Stimulated activated CD8-positive, alpha-beta memory T cell treated with anti-CD3 and anti-CD28 coated beads, Interleukin-12 subunit alpha, Interleukin-12 subunit beta, amount 100 ng/mL, for 24 hours (primary cell): ENCODE measurements around the gene ZBTB20.

Experiments
- DNase-seq: peaks from one replicate; pipeline ENCODE4 v3.0.0-alpha.2; 2020; ENCODE audit errors: extremely low read depth

Gene ZBTB20

GRCh38 chr3:114411190-114411668, 735.9 kb downstream of the ZBTB20 start:
- no peak for DNase-seq

DNA sequence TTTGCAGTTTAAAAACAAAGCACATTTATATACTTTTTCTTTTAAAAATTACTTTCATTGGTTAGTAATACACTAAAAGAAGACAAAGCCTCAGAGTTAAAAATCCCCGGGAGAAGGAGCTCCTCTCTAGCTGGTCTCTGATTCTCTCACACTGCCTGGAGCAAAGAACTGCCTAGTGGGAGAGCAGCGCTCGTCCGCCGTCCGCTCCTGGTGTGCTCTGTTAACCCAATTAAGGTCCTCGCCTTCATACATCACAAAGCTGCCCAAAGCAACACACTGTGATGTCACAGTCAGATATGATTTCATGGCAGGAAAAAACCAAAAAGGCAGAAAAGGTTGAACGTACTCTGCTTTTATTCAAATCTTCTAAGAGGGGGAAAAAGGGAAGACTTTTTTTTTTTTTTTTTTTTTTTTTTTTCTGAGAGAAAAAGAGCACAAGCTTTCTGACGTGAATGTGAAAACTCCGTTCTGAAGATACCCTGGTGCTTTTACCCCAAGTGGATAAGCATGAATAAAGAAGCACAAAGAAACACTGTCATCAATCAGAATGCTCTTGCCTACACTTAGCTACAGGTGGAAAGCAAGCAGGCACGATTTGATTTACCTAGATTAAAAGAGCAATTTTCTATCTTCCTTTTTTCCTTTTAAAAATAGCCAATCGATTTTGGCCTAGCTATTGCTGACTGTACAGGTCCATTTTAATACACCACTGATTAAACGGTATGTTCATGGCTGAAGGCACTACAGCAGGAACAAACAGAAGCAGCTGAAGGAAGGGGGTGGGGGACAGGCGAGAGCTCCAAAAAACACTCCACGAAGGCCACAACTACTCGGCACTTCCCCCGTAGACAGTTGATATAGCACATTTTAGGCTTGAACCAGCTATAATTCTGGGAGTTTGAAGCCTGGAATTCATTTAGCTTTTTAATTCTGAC, 738.1 kb downstream of the ZBTB20 start:
- DNase-seq, result no peak

GRCh38 chr3:114406922-114407321, 740.2 kb downstream of the ZBTB20 start:
- DNase-seq, result no peak

GRCh38 chr3:114406286-114406685, 740.8 kb downstream of the ZBTB20 start:
- no peak for DNase-seq

DNA sequence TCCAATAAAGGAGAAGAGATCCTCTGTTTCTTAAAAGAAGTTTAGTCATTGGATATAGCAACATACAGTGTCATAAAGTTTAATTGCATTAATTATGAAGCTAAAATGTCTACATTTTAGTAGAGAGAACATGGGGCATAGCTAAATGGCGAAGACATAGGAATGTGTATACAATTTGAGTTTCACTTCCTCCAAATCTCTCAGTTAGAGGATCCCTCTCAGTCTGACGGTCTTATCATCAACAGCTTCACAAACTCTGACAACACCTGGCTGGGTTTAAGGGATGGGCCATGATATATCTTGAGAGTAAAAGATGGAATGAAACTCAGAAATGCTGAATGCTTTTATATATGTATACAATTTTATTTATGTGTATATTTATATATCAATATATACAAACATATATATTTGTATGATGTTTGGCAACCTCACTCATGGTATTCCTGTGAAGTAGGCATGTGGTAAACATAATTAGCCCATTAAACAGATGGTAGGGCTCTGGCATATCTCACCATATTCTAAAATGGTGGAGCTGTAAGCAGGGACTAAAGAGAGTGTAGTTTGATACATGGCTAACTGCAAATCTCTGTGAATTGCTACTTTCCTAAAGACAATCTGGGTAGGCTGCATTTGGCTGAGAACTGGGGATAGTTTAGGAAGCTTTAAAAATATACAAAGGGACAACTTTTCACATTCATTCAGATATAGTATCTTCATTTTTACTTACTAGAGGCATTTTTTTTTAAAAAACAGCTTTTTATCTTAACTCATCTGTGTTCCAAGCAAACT, 741.7 kb downstream of the ZBTB20 start:
- DNase-seq, result no peak

GRCh38 chr3:114404590-114404989, 742.5 kb downstream of the ZBTB20 start:
- no peak for DNase-seq

DNA sequence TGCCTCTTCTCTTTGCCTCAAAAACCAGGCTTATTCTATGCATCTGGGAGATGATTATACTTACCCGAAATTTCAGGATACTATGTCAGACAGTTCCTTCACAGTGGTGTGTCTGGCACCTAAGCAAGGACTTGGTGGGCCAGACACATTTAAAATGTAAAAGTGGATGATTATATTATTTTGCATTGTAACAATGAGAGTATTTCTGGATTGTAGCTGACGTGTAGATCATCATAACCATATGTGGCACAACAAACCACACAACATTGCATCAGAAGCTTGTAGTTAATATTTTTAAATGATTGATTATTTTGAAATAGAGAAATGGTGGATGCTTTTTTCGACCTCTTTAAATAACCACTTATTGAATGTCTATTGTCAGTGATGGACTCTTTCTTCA, 744.2 kb downstream of the ZBTB20 start:
- DNase-seq, result no peak

GRCh38 chr3:114401346-114401745, 745.7 kb downstream of the ZBTB20 start:
- no peak for DNase-seq

GRCh38 chr3:114400371-114400770, 746.7 kb downstream of the ZBTB20 start:
- DNase-seq, result no peak

DNA sequence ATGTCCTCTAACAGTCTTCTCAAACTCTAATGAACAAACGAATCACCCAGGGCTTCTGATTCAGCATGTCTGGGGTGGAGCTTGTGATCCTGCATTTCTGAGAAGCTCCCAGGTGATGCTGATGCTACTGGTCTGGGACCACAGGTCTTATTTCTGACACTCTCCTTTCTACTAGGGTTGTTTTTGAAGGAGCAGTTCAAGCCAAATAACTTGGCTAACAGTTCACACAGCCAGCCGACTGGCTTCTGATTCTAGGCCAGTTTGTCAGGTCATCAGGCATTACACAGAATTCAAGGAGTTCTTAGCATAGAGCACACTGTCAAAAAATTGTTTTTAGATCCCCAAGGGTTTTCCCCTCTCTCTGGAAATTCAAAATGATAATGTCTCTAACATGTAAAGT, 752.5 kb downstream of the ZBTB20 start:
- DNase-seq, result no peak

GRCh38 chr3:114393367-114394072, 753.6 kb downstream of the ZBTB20 start:
- DNase-seq, result no peak

DNA sequence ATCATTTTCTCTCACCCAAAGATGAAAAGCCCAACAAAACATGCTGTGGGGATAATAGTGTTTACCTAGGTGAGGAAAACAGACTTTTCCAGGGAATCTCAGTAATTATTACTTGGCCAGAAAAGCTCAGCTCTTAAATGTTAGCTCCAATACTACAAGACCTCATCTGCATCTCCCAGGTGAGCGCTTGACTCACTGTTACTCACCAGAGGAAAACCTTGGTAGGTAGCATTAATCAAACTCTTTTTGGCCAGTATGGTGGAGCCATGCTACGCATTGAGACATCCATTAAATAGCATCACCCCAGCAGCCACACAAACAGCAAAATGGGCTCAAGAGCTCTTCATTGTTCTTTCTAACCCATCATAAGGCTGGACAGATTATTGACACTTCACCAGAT, 754.3 kb downstream of the ZBTB20 start:
- no peak for DNase-seq

DNA sequence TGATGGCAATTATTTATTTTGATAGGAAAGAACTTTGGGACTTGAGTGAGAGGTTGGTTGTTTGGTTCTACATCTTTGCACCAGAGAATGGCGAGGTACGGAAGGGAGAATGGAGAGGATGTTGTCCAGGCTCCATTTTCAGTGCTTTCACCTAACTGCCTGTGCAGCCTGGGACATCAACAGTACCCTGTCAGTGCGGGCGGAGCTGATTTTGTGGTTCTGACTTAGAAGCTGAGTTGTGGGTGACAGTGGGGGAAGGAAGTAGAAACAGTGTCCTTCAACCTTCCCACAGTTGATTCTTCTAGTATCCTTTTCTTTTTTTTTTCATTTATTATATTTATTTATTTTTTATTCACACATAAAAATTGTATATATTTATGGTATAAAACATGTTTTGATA, 757.9 kb downstream of the ZBTB20 start:
- no peak for DNase-seq

- DNase-seq, result no peak
These were observed 762.6 kb downstream of the ZBTB20 start for GRCh38 chr3:114384558-114384903.

DNA sequence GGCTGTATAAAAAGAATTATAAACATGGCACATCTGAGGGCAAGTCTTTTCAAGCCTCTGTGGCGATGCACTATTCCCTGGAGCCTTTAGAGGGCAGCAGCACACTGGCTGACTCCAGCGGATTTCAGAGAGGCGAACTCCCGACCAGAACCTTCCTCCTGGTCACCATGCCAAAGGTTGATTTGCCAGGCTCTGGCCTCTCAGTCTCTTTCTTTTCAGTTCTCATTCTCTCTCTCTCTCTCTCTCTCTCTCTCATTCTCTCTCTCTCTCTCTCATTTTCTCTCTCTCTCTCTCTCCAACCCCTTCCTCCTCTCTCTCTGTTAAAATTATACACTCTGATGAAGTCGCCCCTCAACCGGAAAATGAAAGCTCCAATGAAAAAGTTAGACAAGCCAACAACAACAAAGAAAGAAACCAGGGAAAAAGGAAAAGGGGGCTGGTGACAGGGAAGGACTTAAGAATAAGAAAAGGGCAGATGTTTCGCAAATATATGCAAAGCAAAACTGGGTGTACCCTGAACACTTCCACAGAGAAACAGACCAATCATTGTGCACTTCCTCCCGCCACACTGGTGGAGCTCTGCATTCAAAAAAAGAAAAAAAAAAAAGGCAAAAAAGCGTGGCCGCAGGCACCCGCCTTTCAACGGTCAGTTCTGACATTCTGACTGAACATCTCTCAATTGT, 763.1 kb downstream of the ZBTB20 start:
- peak; percentile 51 for DNase-seq

- no peak for DNase-seq
These were observed 766.8 kb downstream of the ZBTB20 start for GRCh38 chr3:114380233-114380651.

DNA sequence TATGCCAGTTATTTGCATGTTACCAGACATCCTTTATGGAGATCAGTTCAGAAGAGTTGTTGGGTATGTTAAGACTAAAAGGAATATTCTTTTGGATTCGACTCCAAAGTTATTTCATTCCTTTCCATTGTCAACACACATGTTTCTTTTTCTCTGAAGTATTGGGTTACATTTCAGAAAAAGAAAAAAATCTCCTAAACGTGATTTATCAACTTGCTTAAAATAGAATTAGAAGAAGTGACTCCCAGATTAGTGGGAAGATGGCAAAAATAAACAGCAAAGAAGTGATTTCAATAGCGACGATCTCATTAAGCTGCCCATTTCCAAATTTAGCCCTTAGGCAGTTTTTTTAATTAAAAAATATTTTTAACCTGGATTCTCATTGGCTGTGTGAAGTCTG, 767.8 kb downstream of the ZBTB20 start:
- no peak for DNase-seq

- DNase-seq, result no peak
These were observed 768.3 kb downstream of the ZBTB20 start for GRCh38 chr3:114378760-114379159.

DNA sequence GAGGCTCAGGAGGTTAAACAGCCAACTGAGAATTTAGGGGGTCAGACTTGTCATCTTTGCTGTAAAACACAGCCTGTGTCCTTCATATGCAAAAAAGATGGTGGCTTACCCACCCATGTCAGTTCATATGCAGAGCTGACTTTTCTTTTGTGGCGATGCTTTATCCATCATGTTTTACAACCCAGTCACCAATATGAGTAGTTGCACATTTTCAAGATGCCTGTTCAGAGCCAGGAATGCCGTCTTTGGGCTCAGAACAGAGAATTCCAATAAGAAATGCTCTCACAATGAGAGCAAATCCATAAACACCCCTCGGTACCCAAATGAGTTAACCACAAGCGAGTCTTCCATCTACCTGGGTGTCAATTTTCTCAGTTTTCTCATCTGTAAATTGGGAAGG, 769.7 kb downstream of the ZBTB20 start:
- DNase-seq, result no peak

DNA sequence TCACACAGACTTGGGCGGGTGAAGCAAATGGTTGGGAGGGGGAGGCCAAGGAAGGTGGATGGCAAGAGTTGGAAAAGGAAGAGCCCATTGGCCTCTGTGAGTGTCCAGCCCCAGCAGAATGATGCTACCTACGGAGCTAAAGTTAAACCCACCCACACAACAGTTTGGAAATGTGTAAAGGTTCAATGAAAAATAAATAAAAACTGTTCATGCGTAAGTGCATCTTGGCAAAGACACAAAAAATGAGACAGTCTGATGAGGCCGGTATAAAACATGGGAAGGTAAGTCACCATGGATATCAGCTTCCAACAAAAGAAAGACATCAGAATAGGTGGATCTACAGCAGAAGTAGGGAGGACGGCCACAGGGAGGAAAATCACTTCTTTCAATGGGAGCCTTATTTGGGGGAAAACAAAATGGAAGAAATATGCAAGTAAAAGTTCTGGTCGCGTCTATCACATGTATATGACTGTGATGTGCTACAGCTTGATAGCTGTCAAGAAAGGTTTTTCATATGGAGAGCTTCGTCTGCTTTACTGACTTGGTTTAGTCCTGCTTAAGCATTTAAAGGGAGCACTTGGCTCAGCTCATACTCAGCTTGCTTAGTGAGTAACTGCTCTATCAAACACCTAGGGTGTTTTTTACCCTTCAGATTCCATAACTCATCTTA, 770.4 kb downstream of the ZBTB20 start:
- DNase-seq, result no peak
